Stimulated activated CD8-positive, alpha-beta memory T cell treated with anti-CD3 and anti-CD28 coated beads, Interleukin-15, amount 100 ng/mL, for 1 hour (primary cell): Measurements from ENCODE around the gene CPED1.
"Not testable (repeated sequence)": the region's sequence is repeated elsewhere in the genome, so short reads cannot be mapped to it uniquely, and the experiment has no call there.

ENCODE experiments used
- DNase-seq: peaks from one replicate; pipeline ENCODE4 v3.0.0-alpha.2; 2020; ENCODE audit warnings: low read depth

The CPED1 gene

GRCh38 chr7:121286186-121286585 is 297.7 kb downstream of the CPED1 start:
- no peak for DNase-seq

- no peak for DNase-seq
Measured at GRCh38 chr7:121286742-121287734, 298.5 kb downstream of the CPED1 start.

GRCh38 chr7:121288894-121289293 is 300.4 kb downstream of the CPED1 start:
- DNase-seq = no peak

DNA sequence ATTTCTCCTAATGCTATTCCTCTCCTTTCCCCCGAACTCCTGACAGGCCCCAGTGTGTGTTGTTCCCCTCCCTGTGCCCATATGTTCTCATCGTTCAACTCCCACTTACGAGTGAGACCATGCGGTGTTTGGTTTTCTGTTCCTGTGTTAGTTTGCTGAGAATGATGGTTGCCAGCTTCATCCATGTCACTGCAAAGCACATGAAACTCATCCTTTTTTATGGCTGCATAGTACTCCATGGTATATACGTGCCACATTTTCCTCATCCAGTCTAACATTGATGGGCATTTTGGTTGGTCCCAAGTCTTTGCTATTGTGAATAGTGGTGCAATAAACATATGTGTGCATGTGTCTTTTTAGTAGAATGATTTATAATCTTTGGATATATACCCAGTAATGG is 301.4 kb downstream of the CPED1 start:
- not testable (repeated sequence) for DNase-seq

GRCh38 chr7:121294448-121294992 is 306.0 kb downstream of the CPED1 start:
- no peak for DNase-seq

DNA sequence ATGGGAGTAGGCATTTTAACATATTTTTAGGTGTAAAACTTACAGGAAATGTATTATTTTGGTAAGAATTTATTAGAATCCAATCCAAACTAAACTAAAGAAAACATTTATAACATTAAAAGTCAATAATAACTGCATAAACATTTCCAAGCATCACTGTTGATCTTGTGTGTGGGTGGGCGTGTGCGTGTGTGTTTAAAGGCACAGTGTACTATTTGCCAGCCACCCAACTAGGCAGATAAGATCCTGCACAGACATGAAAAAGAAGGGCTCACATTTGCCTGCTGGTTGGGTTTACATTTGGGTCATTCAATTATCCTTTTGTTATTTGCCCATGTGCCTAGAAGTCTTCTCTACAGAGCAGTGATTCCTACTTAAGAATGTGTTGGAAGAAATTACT is 309.3 kb downstream of the CPED1 start:
- no peak for DNase-seq

- DNase-seq = no peak
Measured at GRCh38 chr7:121298831-121299239, 310.3 kb downstream of the CPED1 start.

DNA sequence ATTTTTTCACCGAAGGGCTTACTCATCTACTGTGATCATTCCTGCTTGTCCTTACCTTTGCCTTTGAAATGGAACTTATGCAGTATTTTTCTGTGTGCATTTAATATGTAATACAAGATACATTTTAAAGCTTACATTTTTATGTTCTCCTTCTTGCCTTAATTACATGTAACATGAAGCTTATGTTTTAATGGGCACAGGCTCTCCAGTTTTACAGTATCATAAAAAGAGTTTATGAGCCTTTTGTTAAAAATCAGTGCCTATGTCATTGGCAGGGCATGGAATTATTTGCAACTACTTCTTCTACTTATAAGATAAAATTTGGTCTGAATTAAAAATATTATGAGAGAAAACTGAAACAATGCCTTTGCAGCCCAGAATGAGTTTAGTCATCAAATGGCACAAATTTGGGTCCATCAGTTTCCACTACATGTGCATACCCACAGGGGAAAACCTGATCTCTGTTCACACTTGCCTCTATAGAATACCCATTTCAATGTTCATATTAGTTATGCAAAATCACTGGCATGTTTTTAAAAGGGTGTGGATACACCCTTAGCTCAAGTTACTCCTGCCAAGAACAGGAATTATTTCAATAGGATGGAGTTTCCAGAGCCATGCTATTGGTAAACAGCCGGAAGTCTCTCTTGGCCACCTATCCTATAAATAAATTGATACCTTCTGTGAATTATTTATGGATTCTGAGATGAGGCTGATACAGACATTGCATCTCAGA is 312.3 kb downstream of the CPED1 start:
- DNase-seq = no peak

GRCh38 chr7:121301446-121302213 is 313.1 kb downstream of the CPED1 start:
- no peak for DNase-seq

DNA sequence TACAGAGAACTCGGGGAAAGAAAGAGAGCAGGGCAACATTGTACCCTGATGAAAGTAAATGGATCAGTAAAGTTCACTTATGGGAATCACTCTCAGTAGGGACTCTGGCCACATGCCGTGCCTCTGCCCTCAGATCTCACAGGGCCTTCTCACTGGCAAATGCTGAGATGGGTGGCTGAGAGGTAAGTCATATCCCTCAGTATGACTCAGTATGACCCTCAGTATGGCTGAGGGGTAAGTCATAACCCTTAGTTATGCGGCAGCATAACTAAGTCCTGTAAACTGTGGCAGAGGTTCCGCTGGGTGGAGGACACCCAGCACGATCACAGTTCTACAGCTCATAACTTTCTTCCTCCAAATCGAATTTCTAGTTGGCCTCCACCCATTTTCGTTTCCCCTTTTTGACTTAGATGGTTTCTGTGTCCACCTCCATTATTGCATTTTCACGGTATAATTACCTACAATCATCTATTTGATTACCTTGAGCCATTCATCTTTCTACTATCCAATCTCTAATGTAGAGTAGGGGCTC is 313.8 kb downstream of the CPED1 start:
- no peak for DNase-seq

DNA sequence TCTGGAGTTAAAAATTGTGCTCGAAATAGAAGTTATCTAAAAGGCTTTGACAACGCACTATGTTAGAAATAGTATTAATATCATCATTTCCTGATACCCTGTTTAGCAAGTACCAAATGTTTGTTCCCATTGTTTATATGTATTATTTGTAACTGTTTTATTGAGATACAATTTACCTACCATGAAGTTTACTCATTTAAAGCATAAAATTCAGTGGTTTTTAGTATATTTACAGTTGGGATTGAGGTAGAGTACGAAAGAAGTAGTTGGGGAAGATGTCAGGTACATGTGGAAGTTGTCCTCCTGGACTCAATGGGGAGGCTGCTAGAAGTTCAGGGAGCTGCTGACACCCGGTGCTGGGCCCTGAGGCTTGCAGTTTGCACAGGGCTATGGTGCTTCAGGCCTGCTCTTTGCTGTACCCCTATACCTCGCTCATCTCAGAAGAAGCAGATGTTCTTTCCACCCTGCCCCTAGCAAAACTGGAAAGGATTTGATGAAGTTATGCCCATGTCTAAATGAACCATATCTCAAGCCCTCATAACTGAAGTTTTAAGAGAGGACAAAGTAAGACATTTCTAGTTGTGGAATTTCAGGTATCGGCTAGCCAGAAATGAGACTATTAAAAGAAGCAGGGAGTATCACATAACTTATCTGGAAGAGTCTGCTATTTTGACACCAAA is 315.1 kb downstream of the CPED1 start:
- no peak for DNase-seq

DNA sequence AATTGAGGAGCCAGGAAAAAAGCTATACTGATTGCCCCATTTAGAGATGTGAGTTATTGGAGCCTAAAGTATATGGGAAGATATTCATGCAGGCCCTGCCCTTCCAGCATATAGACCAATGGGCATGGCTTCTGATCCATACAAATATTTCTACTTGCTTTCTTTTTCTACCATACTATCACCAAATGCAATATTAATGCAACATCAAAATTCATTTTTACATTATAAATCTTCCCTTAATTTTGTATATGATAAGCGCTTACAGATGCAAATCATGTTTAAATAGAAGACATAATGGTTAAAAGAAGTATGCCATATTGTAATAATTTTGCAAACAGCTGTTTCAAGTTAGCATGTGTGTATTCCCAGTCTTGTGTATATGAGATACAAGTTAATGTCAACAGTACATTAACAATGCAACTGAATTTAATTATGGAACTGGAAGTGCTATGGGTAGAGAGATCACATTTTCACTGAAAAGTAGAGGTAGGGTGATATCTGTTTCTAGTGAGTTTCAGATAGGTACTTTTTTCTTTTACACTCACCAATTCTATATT is 315.7 kb downstream of the CPED1 start:
- no peak for DNase-seq

GRCh38 chr7:121305109-121305508 is 316.6 kb downstream of the CPED1 start:
- DNase-seq = no peak

- no peak for DNase-seq
Measured at GRCh38 chr7:121306565-121306964, 318.1 kb downstream of the CPED1 start.

DNA sequence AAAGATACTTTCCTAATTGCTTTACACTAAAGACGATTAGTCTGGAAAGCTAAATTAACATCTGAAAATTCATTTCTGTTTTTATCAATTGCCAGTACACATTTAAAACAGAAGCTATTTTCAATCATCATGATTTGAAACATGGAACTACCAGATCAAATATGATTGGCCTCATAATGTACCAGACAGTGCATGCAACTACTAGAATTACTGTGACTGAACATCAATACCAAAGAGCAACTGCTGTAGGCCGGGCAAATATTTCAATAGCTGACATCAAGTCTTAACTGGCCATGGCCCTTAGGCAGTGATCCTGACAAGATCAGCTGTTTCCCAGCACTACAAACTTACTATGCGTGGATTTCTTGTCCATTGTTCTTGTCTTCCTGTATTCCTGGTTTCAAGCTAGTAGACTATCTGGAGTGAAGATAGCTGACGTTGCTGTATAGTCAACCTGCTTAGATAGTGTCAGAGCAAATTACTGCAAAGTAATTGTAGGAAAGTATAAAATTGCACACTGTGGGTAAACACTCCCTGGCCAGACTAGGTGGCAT is 318.6 kb downstream of the CPED1 start:
- no peak for DNase-seq

DNA sequence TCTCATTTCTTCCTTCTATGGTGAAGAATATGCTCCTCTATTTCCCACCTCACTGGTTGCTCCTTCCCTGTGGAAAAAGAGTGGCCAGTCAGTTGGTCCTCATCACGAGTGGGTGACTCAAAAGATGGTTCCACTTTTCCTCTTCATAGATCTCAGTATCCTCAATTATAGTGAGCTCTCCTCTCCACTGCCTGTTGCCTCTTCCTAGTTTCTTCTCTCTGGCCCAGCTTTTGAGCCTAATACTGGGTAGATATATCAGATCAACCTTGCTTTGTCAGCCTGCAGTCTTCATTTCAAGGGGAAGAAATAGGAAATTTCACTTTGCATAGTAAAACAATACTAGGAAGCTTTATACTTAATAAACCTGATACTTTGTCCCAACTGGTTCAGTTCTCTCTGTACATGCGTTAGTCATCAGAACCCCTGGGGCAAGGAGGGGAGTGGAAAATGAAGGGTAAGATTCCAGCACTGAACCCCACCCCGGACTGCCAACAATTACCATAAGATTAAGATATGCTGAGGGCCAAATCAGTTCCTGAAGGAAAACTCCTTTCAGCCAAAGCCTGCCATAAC is 324.8 kb downstream of the CPED1 start:
- no peak for DNase-seq

DNA sequence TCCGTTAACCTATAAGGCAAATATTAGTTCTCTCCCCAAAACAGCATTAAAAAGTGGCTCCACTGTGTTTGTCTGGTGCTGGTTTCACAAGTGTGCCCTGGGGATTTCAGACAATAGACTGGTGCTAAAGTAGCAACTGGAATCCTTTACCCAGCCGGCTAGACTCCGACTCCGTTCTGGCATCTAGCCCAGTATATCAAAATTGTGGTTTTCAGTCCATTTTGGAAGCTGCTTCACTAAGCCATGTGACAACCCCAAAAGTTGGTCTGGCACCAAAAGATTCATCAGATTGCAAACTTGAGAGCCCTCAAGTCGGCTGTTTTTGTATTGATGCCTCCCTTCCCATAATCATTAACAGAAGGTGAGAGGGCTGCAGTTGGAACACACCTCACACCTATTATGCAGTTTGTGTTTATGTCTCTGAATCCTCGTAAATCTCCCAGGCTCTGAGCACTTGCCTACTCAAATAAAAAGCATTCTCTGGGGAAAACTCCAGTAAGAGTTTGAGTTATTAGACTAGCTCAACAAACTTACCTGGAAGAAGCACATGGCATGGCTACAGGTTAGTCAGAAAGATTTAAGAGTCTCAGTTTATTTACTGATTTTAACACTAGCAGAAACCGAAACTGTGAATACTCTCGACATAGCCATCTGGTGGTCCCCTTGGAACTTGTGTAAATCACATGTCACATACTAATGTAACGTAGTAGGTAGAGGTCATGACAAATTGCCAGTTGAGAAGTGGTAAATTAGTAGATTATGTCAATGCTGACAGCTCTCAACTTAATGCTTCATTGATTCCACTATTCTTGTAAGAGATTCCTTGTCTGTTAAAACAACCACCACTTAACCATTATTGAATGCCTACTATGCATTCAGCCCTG is 325.5 kb downstream of the CPED1 start:
- no peak for DNase-seq

DNA sequence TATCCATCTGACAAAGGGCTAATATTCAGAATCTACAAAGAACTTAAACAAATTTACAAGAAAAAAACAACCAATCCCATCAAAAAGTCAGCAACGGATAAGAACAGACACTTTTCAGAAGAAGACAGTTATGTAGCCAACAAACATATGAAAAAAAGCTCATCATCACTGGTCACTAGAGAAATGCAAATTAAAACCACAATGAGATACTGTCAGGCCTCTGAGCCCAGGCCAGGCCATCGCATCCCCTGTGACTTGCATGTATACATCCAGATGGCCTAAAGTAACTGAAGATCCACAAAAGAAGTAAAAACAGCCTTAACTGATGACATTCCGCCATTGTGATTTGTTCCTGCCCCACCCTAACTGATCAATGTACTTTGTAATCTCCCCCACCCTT is 326.7 kb downstream of the CPED1 start:
- not testable (repeated sequence) for DNase-seq

GRCh38 chr7:121322460-121322859 is 333.9 kb downstream of the CPED1 start:
- DNase-seq = no peak
